ENCODE results near the gene CDH13. TPM values are rescaled to one million over a fixed set of nuclear protein-coding genes. Genes with fewer than 3 reads are reported as not detected.
A peak's percentile ranks its signal among the peaks of the same experiment; 100 is the strongest.

CDH13 gene
- total and polyA plus RNA-seq, 2 of the 8 experiments (the other 6 are each of a cell fraction or from before 2014, with no cell fraction given), result 2.3 to 2.4 TPM

DNA sequence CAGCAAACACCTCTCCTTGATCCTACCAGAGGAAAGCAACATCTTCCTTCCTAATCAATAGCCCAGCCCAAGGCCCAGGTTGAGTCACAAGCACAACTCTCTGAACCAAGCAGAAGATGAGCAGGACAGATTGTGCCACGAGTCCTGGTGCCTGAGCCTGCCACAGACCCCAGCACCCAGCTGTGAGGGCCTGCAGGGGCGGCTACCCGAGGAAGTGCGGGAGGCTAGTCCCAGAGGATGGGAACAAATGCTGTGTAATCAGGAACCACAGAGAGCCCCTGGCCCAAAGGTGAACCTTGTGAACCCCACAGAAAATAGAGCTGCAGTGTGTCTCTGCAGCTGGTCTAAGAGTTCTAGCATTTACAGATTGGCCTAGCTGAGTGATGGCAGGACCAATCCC, 1054.2 kb downstream of the CDH13 start:
- CTCF ChIA-PET (ENCODE audit: partially characterized antibody), result interaction anchor here (2.1 kb wide), 1 partner anchor 11 kb away, joined by 9 read pairs; no protein-coding TSS in a partner anchor
- POLR2A ChIA-PET (ENCODE audit: partially characterized antibody), result no interaction called here
- H3K4me3 ChIP-seq (ENCODE audit: extremely low read depth in 1 of 4, insufficient read depth in 2 of 4, low read depth in 3 of 4, low read length in 4 of 4), result no peak overlapping the region

More for the DNA sequence above, 1054.2 kb downstream of the CDH13 start:
- Histone ChIP-seq H3K9ac (replicated peaks in 1 of 4; ENCODE audit: extremely low read depth in 1 of 4, low read depth in 3 of 4, low read length in 3 of 4) (no peak overlapping the region), H3K23me2 (ENCODE audit: low read depth, low read length) (no peaks in the 10 kb centered on the region), H3K4me2 (ENCODE audit: insufficient read depth in 1 of 2, low read depth in 2 of 2, low read length in 2 of 2) (no peak overlapping the region), H3K9me3 (ENCODE audit: insufficient read depth in 2 of 2, low read depth in 1 of 2, low read length in 1 of 2) (no peaks in the 10 kb centered on the region), H2BK120ac (replicated peaks; ENCODE audit: low read depth, low read length) (peak overlapping the region; percentile 76), H3K79me1 (ENCODE audit: low read depth, low read length) (no peaks in the 10 kb centered on the region), H4K8ac (ENCODE audit: extremely low read depth, insufficient read depth, low read length) (no peak overlapping the region), H3K27ac (ENCODE audit: low read depth, low read length) (no peak overlapping the region), H3K14ac (ENCODE audit: insufficient read length) (no peak overlapping the region), H3K36me3 (ENCODE audit: control insufficient read depth in 2 of 4, insufficient read depth in 4 of 4, low read length in 3 of 4) (no peaks in the 10 kb centered on the region), H2BK20ac (ENCODE audit: low read length) (no peak overlapping the region), H2AFZ (ENCODE audit: low read length) (0 out of 2 replicates have a peak overlapping the region, but pooled peaks have one; percentile 13), H3K56ac (replicated peaks; ENCODE audit: insufficient read length, low read depth, low read length) (no peak overlapping the region), H2BK5ac (ENCODE audit: low read depth, low read length) (no peak overlapping the region), H3K18ac (ENCODE audit: extremely low read depth, low read length) (no peak overlapping the region), H2BK12ac (ENCODE audit: low read depth, low read length) (no peak overlapping the region), H3K4ac (replicated peaks; ENCODE audit: insufficient read length, low read depth, low read length) (no peak overlapping the region), H3K27me3 (replicated peaks in 1 of 4; ENCODE audit: control insufficient read depth in 3 of 4, extremely low read depth in 1 of 4, insufficient read depth in 3 of 4, low read length in 3 of 4) (no peaks in the 10 kb centered on the region; a peak in 1 of 7 replicates), H3K4me1 (replicated peaks in 1 of 4; ENCODE audit: control insufficient read depth in 3 of 4, insufficient read depth in 4 of 4, low read length in 3 of 4) (peaks cover 0 to 6% (median under 1%) of the 10 kb centered on the region in 4 experiments; a peak in 3 of 7 replicates), H3K79me2 (ENCODE audit: control insufficient read depth in 1 of 2, insufficient read depth in 2 of 2, low read length in 2 of 2) (no peaks in the 10 kb centered on the region), H4K5ac (ENCODE audit: insufficient read length, low read depth, low read length) (no peak overlapping the region), H2AK5ac (ENCODE audit: low read depth, low read length) (no peak overlapping the region), H4K20me1 (replicated peaks in 1 of 2; ENCODE audit: control insufficient read depth in 1 of 2, insufficient read depth in 2 of 2, low read length in 2 of 2) (no peaks in the 10 kb centered on the region), H3K23ac (ENCODE audit: insufficient read length) (no peak overlapping the region), H2BK15ac (ENCODE audit: low read length) (no peak overlapping the region), H4K91ac (replicated peaks; ENCODE audit: insufficient read length, low read length) (no peak overlapping the region)
- no peak for DNase-seq (ENCODE audit: low read depth in 1 of 2, low spot score in 2 of 2)
- no peak for FAIRE-seq
- WGBS, 2 experiments (ENCODE audit: extremely low coverage in 1 of 2, insufficient coverage in 1 of 2, insufficient read length in 1 of 2, insufficient replicate concordance in 2 of 2, low coverage in 1 of 2, low lambda C conversion rate in 2 of 2, missing lambda C conversion rate in 1 of 2), result 87% methylated on average over 4 of the region's 4 CpGs; no CpG with 5 or more reads in 1 of the 2 experiments
- TF ChIP-seq ASH2L (IDR thresholded peaks at IDR 0.05; ENCODE audit: low read length) (no peak), KDM5A (IDR thresholded peaks at IDR 0.05; ENCODE audit: low read length) (no peak), ZNF274 (IDR thresholded peaks at IDR 0.05; ENCODE audit: borderline replicate concordance, extremely low read depth, low read length) (no peak), POLR2A (IDR thresholded peaks at IDR 0.05; ENCODE audit: control extremely low read depth in 1 of 2, low read depth in 2 of 2, low read length in 2 of 2) (no peak), HDAC2 (IDR thresholded peaks at IDR 0.05; ENCODE audit: borderline replicate concordance in 1 of 2, low read depth in 2 of 2, low read length in 2 of 2) (no peak), KDM1A (IDR thresholded peaks at IDR 0.05; ENCODE audit: borderline replicate concordance, low read length) (no peak), YY1 (IDR thresholded peaks at IDR 0.05; ENCODE audit: low read depth, low read length) (no peak), SP2 (IDR thresholded peaks at IDR 0.05; ENCODE audit: low read length) (no peak)
